ENCODE measurements around the gene HIGD1B. TPM values are rescaled to one million over a fixed set of nuclear protein-coding genes. Genes with fewer than 3 reads are reported as not detected.
A peak's percentile ranks its signal among the peaks of the same experiment; 100 is the strongest.

The HIGD1B gene
- polyA plus RNA-seq, 3 donors: not detected

- Histone ChIP-seq H4K20me1 (ENCODE audit: insufficient read depth, low read length) (peaks cover 45% of the 10 kb centered on the region), H3K4me3 (replicated peaks in 1 of 3; ENCODE audit: low read depth in 2 of 3, low read length in 3 of 3) (peak within 1 kb of the TSS; percentile 91 to 97 (median 95)), H3K27me3 (ENCODE audit: control insufficient read depth in 2 of 2, insufficient read depth in 2 of 2, low read length in 2 of 2) (no peaks in the 10 kb centered on the region), H3K4me1 (ENCODE audit: control insufficient read depth in 1 of 2, insufficient read depth in 2 of 2, low read length in 2 of 2) (peaks cover 38 to 42% of the 10 kb centered on the region in 2 donors), H3K4me2 (replicated peaks; ENCODE audit: extremely low read depth, low read length, poor library complexity, severe bottlenecking) (peak within 1 kb of the TSS; percentile 82), H3K9ac (ENCODE audit: insufficient read depth, low read length, poor library complexity, severe bottlenecking) (peak within 1 kb of the TSS; percentile 91), H3K79me2 (ENCODE audit: insufficient read depth, low read length) (peaks cover 50% of the 10 kb centered on the region), H3K36me3 (replicated peaks in 1 of 2; ENCODE audit: control insufficient read depth in 1 of 2, insufficient read depth in 2 of 2, low read length in 2 of 2) (peaks cover 12 to 25% of the 10 kb centered on the region in 2 donors), H2AFZ (ENCODE audit: insufficient read depth, low read depth, low read length, poor library complexity, severe bottlenecking) (peak within 1 kb of the TSS; percentile 87), H3K27ac (ENCODE audit: low read depth in 1 of 2, low read length in 2 of 2) (peak within 1 kb of the TSS; percentile 96 to 98), H3K9me3 (replicated peaks in 1 of 2; ENCODE audit: control insufficient read depth in 1 of 2, insufficient read depth in 1 of 2, low read length in 2 of 2) (no peaks in the 10 kb centered on the region)
- intact Hi-C loops (cut with micrococcal nuclease): loop anchor here in 1 of 2 donors (10.0 kb wide), 1 partner anchor 156 kb away; the partner anchor contains the start of gene DCAKD
- no peaks in the 10 kb centered on the region for H3K27me3 Mint-ChIP-seq (ENCODE audit: low read depth in 3 of 3)
- DNase-seq: peak; percentile 85 to 89 (median 87)
- peak within 1 kb of the TSS; percentile 99 to 100 (median 100) for H3K27ac Mint-ChIP-seq
- no peaks in the 10 kb centered on the region for H3K9me3 Mint-ChIP-seq
- H3K4me3 Mint-ChIP-seq: peak within 1 kb of the TSS; percentile 86 to 96
- H3K4me1 Mint-ChIP-seq: peaks cover 35% of the 10 kb centered on the region
- H3K36me3 Mint-ChIP-seq: peaks cover 12 to 20% of the 10 kb centered on the region in 2 donors
- 0% methylated on average over 53 of the region's 54 CpGs for WGBS (ENCODE audit: insufficient coverage)
- TF ChIP-seq CTCF (IDR thresholded peaks at IDR 0.05): no peak
Observed at GRCh38 chr17:44899074-44899782, 51.5 kb downstream of the HIGD1B start, which contains the start of gene EFTUD2. Gene EFTUD2, minus strand, starts transcription at chr17:44899445. Its CDS starts 4,924 bp downstream, at chr17:44894521.

Small RNAs within 50 kb of the gene (small RNA-seq; reads per million reads assigned to genes)
- not detected for gene RN7SL405P (ENCODE audit: insufficient read length, low read depth)

Other genes with a start within 250 kb of the HIGD1B start
- under 1 TPM in 2 of 3 donors, not detected in 1; 0.09 to 0.15 TPM for gene MEIOC, start 191.4 kb upstream of the HIGD1B start, polyA plus RNA-seq
- gene CCDC43, start 158.1 kb upstream of the HIGD1B start, polyA plus RNA-seq: 10 to 100 TPM in 2 of 3 donors, 1 to 10 TPM in 1; 6.9 to 19.7 (median 12.8) TPM
- 1 to 10 TPM in 1 of 3 donors, under 1 TPM in 2; 0.23 to 2.9 (median 0.34) TPM for gene DBF4B, start 139.2 kb upstream of the HIGD1B start, polyA plus RNA-seq
- gene ADAM11, start 88.9 kb upstream of the HIGD1B start, polyA plus RNA-seq: under 1 TPM in 1 of 3 donors, not detected in 2; 0.19 TPM
- not detected for gene GJC1, start 17.6 kb upstream of the HIGD1B start, polyA plus RNA-seq
- gene EFTUD2, start 51.6 kb downstream of the HIGD1B start, polyA plus RNA-seq: 100 to 1,000 TPM in 2 of 3 donors, 10 to 100 TPM in 1; 82.9 to 144 (median 104) TPM
- gene GFAP, start 67.6 kb downstream of the HIGD1B start, polyA plus RNA-seq: under 1 TPM; 0.03 to 0.33 (median 0.18) TPM
- gene KIF18B, start 99.9 kb downstream of the HIGD1B start, polyA plus RNA-seq: not detected
- not detected for gene C1QL1, start 120.4 kb downstream of the HIGD1B start, polyA plus RNA-seq
- gene DCAKD, start 203.7 kb downstream of the HIGD1B start, polyA plus RNA-seq: 1 to 10 TPM; 6.6 to 10.0 (median 8.7) TPM
- gene NMT1, start 213.4 kb downstream of the HIGD1B start, polyA plus RNA-seq: 10 to 100 TPM; 27.2 to 50.2 (median 45.1) TPM

Measured in CD14-positive monocyte (primary cell).